ENCODE measurements around the gene ARHGAP26. TPM values are rescaled to one million over a fixed set of nuclear protein-coding genes. Genes with fewer than 3 reads are reported as not detected.

The ARHGAP26 gene
- total and polyA plus RNA-seq, 2 donors (not counting 3 experiments of a cell fraction or from before 2014, with no cell fraction given): 3.1 to 16.2 TPM

DNA sequence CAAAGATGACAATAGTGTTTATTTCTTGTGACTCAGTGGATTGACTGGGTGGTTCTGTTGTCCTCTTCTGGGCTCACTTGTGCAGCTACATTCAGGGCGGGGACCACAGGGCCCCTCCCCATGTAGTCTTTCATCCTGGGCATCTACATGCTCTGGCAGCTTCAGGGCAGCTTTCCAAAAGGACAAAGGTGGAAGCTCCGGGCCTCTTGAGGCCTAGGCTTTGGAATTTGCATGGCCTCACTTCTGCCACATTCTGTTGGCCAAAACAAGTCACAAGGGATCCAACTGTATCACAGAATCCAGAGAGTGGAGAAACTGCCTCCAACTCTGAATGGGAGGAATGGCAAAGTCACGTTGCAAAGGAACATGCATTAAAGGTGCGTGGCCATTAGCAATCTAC, 64.3 kb downstream of the ARHGAP26 start:
- Histone ChIP-seq H4K20me1 (replicated peaks; ENCODE audit: control insufficient read depth, extremely low read depth, insufficient read depth, low read length) (no peaks in the 10 kb centered on the region), H3K27ac (ENCODE audit: insufficient read depth, low read depth, low read length) (no peak overlapping the region), H2AFZ (ENCODE audit: low read depth, low read length) (no peak overlapping the region), H3K4me2 (ENCODE audit: insufficient read depth, low read length) (no peak overlapping the region), H3K36me3 (ENCODE audit: control insufficient read depth in 2 of 2, extremely low read depth in 1 of 2, insufficient read depth in 2 of 2, low read length in 2 of 2) (no peaks in the 10 kb centered on the region), H3K9me3 (replicated peaks; ENCODE audit: control insufficient read depth, insufficient read depth, low read length) (no peaks in the 10 kb centered on the region), H3K9ac (replicated peaks; ENCODE audit: extremely low read depth, insufficient read depth, low read length) (no peak overlapping the region), H3K4me3 (replicated peaks in 1 of 3; ENCODE audit: insufficient read depth in 1 of 3, low read depth in 1 of 3, low read length in 3 of 3) (no peak overlapping the region), H3K4me1 (ENCODE audit: control insufficient read depth, extremely low read depth, insufficient read depth, low read length) (peaks cover 16% of the 10 kb centered on the region), H3K9me1 (replicated peaks; ENCODE audit: control insufficient read depth, extremely low read depth, insufficient read depth, low read length) (no peaks in the 10 kb centered on the region), H3K79me2 (ENCODE audit: control insufficient read depth, insufficient read depth, low read length) (no peaks in the 10 kb centered on the region), H3K27me3 (ENCODE audit: control insufficient read depth in 2 of 2, insufficient read depth in 2 of 2, low read length in 2 of 2) (no peaks in the 10 kb centered on the region)
- no TSS peak for BruUV-seq (replicated peaks)
- TF ChIP-seq POLR2AphosphoS5 (IDR thresholded peaks at IDR 0.05; ENCODE audit: insufficient read depth, low read depth, low read length): no peak
- TF ChIP-seq MAX (IDR thresholded peaks at IDR 0.05; ENCODE audit: insufficient read depth, insufficient read length): no peak
- no peak for TF ChIP-seq POLR2A (IDR thresholded peaks at IDR 0.05; ENCODE audit: low read depth, low read length)
- TF ChIP-seq FOS (IDR thresholded peaks at IDR 0.05; ENCODE audit: borderline replicate concordance, insufficient read depth, low read length): no peak
- dilution Hi-C loops (cut with MboI; ENCODE audit: extremely low pct_ligation_motif_present, low sequenced_read_pairs): no loop called here
- CTCF ChIA-PET: interaction anchor here (1.1 to 1.7 kb wide), 5 partner anchors 19 to 121 kb away, joined by 3 to 6 read pairs (median 3); no protein-coding TSS in a partner anchor
- intact Hi-C loops (cut with micrococcal nuclease): no loop called here
- DNase-seq (ENCODE audit: low read depth, low spot score) (no peak), FAIRE-seq (no peak)
- POLR2A ChIA-PET: no interaction called here

DNA sequence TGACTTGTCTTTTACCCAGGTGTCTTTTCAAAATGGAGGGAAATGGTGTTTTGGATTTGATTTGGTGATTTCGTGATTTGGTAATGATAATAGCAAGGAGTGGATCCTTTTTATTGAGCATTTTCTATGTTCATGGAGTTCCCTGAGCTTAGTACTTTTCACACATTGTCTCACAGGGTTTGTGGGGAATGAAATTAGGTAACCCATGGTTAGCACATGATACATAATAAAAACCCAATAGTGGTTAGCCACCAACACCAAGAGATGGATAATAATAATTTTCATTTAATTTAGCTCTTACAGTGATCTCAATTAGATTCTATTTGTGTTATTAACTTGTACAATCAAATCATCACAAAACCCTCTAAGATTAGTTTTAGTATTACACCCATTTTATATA, 65.4 kb downstream of the ARHGAP26 start:
- Histone ChIP-seq H3K4me2 (ENCODE audit: insufficient read depth, low read length) (no peak overlapping the region), H3K36me3 (ENCODE audit: control insufficient read depth in 2 of 2, extremely low read depth in 1 of 2, insufficient read depth in 2 of 2, low read length in 2 of 2) (no peaks in the 10 kb centered on the region), H2AFZ (ENCODE audit: low read depth, low read length) (no peak overlapping the region), H3K9me3 (replicated peaks; ENCODE audit: control insufficient read depth, insufficient read depth, low read length) (no peaks in the 10 kb centered on the region), H3K9ac (replicated peaks; ENCODE audit: extremely low read depth, insufficient read depth, low read length) (no peak overlapping the region), H3K27ac (ENCODE audit: insufficient read depth, low read depth, low read length) (no peak overlapping the region), H3K9me1 (replicated peaks; ENCODE audit: control insufficient read depth, extremely low read depth, insufficient read depth, low read length) (no peaks in the 10 kb centered on the region), H3K4me3 (replicated peaks in 1 of 3; ENCODE audit: insufficient read depth in 1 of 3, low read depth in 1 of 3, low read length in 3 of 3) (no peak overlapping the region), H3K4me1 (ENCODE audit: control insufficient read depth, extremely low read depth, insufficient read depth, low read length) (peaks cover 6% of the 10 kb centered on the region), H3K27me3 (ENCODE audit: control insufficient read depth in 2 of 2, insufficient read depth in 2 of 2, low read length in 2 of 2) (no peaks in the 10 kb centered on the region), H3K79me2 (ENCODE audit: control insufficient read depth, insufficient read depth, low read length) (no peaks in the 10 kb centered on the region), H4K20me1 (replicated peaks; ENCODE audit: control insufficient read depth, extremely low read depth, insufficient read depth, low read length) (no peaks in the 10 kb centered on the region)
- no peak for TF ChIP-seq POLR2AphosphoS5 (IDR thresholded peaks at IDR 0.05; ENCODE audit: insufficient read depth, low read depth, low read length)
- TF ChIP-seq FOS (IDR thresholded peaks at IDR 0.05; ENCODE audit: borderline replicate concordance, insufficient read depth, low read length): no peak
- TF ChIP-seq CTCF (IDR thresholded peaks at IDR 0.05; ENCODE audit: extremely low read depth in 1 of 2, insufficient read depth in 1 of 2, low read depth in 1 of 2, low read length in 2 of 2): no peak
- no peak for TF ChIP-seq JUN (IDR thresholded peaks at IDR 0.05; ENCODE audit: borderline replicate concordance, insufficient read depth, insufficient read length, low read depth)
- TF ChIP-seq GATA2 (IDR thresholded peaks at IDR 0.05; ENCODE audit: insufficient read depth, insufficient read length, low read depth, low read length): no peak
- no peak for TF ChIP-seq MYC (IDR thresholded peaks at IDR 0.05; ENCODE audit: low read depth, low read length)
- no peak for TF ChIP-seq EZH2 (IDR thresholded peaks at IDR 0.05; ENCODE audit: borderline replicate concordance, low read depth, low read length, severe bottlenecking)
- no peak for TF ChIP-seq MAX (IDR thresholded peaks at IDR 0.05; ENCODE audit: insufficient read depth, insufficient read length)
- TF ChIP-seq POLR2A (IDR thresholded peaks at IDR 0.05; ENCODE audit: low read depth, low read length): no peak
- DNase-seq (ENCODE audit: low read depth, low spot score): no peak
- FAIRE-seq: no peak
- ChIA-PET POLR2A (no interaction called here), CTCF (interaction anchor here (0.6 to 1.7 kb wide), 3 partner anchors 8 to 119 kb away, joined by 3 read pairs; no protein-coding TSS in a partner anchor)
- intact Hi-C loops (cut with micrococcal nuclease): no loop called here
- dilution Hi-C loops (cut with MboI; ENCODE audit: extremely low pct_ligation_motif_present, low sequenced_read_pairs): no loop called here
- no TSS peak for BruUV-seq (replicated peaks)
